ENCODE results near the gene ARMH4. TPM values are rescaled to one million over a fixed set of nuclear protein-coding genes. Genes with fewer than 3 reads are reported as not detected.

ARMH4 gene
- polyA plus RNA-seq, 1 donor (not counting 4 experiments of a cell fraction or from before 2014, with no cell fraction given) = 0.56 TPM

GRCh38 chr14:58150243-58150805 is 1.7 kb downstream of the ARMH4 start:
- DNase-seq (ENCODE audit: low read depth, low spot score) (no peak), FAIRE-seq (no peak)
- H3K27me3 ChIP-seq (ENCODE audit: control insufficient read depth, extremely low read depth, insufficient read depth, low read length) = peaks cover 23% of the 10 kb centered on the region
- H3K4me1 ChIP-seq (ENCODE audit: control insufficient read depth, extremely low read depth, insufficient read depth, low read length) = peaks cover 7% of the 10 kb centered on the region
- no peak overlapping the region for H3K4me3 ChIP-seq (ENCODE audit: control insufficient read depth in 2 of 3, extremely low read depth in 1 of 3, insufficient read depth in 2 of 3, low read depth in 1 of 3, low read length in 3 of 3)
- H4K20me1 ChIP-seq (ENCODE audit: control insufficient read depth, extremely low read depth, insufficient read depth, low read length) = no peaks in the 10 kb centered on the region
- peak; percentile 25 for TF ChIP-seq EZH2 (IDR thresholded peaks at IDR 0.05; ENCODE audit: low read length)
- no peak for TF ChIP-seq CTCF (optimal IDR thresholded peaks at IDR 0.05 in 1 of 3, IDR thresholded peaks at IDR 0.05 in 1 of 3, conservative IDR thresholded peaks at IDR 0.05 in 1 of 3; ENCODE audit: extremely low read depth in 1 of 3, insufficient read depth in 2 of 3, low read length in 3 of 3)
- H3K4me2 ChIP-seq (ENCODE audit: control insufficient read depth, extremely low read depth, insufficient read depth, low read depth, low read length) = no peak overlapping the region
- H3K79me2 ChIP-seq (ENCODE audit: control insufficient read depth, insufficient read depth, low read length) = no peaks in the 10 kb centered on the region
- H3K9me3 ChIP-seq (ENCODE audit: control insufficient read depth, low read depth, low read length) = no peaks in the 10 kb centered on the region
- no peaks in the 10 kb centered on the region for H3K9me1 ChIP-seq (ENCODE audit: control insufficient read depth, extremely low read depth, insufficient read depth, low read length)
- no peak overlapping the region for H3K27ac ChIP-seq (ENCODE audit: control insufficient read depth, insufficient read depth, low read length)
- H2AFZ ChIP-seq (ENCODE audit: control insufficient read depth, low read length) = no peak overlapping the region
- dilution Hi-C loops (cut with MboI; ENCODE audit: extremely low pct_ligation_motif_present, low sequenced_read_pairs) = no loop called here
- H3K36me3 ChIP-seq (ENCODE audit: control insufficient read depth in 2 of 2, extremely low read depth in 1 of 2, insufficient read depth in 2 of 2, low read length in 2 of 2) = no peaks in the 10 kb centered on the region
- H3K9ac ChIP-seq (ENCODE audit: control insufficient read depth, extremely low read depth, insufficient read depth, low read length) = no peak overlapping the region

GRCh38 chr14:58149196-58149595 is 2.8 kb downstream of the ARMH4 start:
- no peaks in the 10 kb centered on the region for H4K20me1 ChIP-seq (ENCODE audit: control insufficient read depth, extremely low read depth, insufficient read depth, low read length)
- no peak overlapping the region for H3K9ac ChIP-seq (ENCODE audit: control insufficient read depth, extremely low read depth, insufficient read depth, low read length)
- FAIRE-seq = no peak
- no peak overlapping the region for H3K4me3 ChIP-seq (ENCODE audit: control insufficient read depth in 2 of 3, extremely low read depth in 1 of 3, insufficient read depth in 2 of 3, low read depth in 1 of 3, low read length in 3 of 3)
- no peak overlapping the region for H3K27ac ChIP-seq (ENCODE audit: control insufficient read depth, insufficient read depth, low read length)
- H3K9me3 ChIP-seq (ENCODE audit: control insufficient read depth, low read depth, low read length) = no peaks in the 10 kb centered on the region
- H3K27me3 ChIP-seq (ENCODE audit: control insufficient read depth, extremely low read depth, insufficient read depth, low read length) = peaks cover 23% of the 10 kb centered on the region
- H3K36me3 ChIP-seq (ENCODE audit: control insufficient read depth in 2 of 2, extremely low read depth in 1 of 2, insufficient read depth in 2 of 2, low read length in 2 of 2) = no peaks in the 10 kb centered on the region
- no peaks in the 10 kb centered on the region for H3K79me2 ChIP-seq (ENCODE audit: control insufficient read depth, insufficient read depth, low read length)
- H2AFZ ChIP-seq (ENCODE audit: control insufficient read depth, low read length) = no peak overlapping the region
- H3K9me1 ChIP-seq (ENCODE audit: control insufficient read depth, extremely low read depth, insufficient read depth, low read length) = no peaks in the 10 kb centered on the region
- H3K4me1 ChIP-seq (ENCODE audit: control insufficient read depth, extremely low read depth, insufficient read depth, low read length) = peaks cover 7% of the 10 kb centered on the region
- DNase-seq (ENCODE audit: low read depth, low spot score) = no peak
- no peak overlapping the region for H3K4me2 ChIP-seq (ENCODE audit: control insufficient read depth, extremely low read depth, insufficient read depth, low read depth, low read length)
- no peak for TF ChIP-seq CTCF (optimal IDR thresholded peaks at IDR 0.05 in 1 of 3, IDR thresholded peaks at IDR 0.05 in 1 of 3, conservative IDR thresholded peaks at IDR 0.05 in 1 of 3; ENCODE audit: extremely low read depth in 1 of 3, insufficient read depth in 2 of 3, low read length in 3 of 3)
- no peak for TF ChIP-seq EZH2 (IDR thresholded peaks at IDR 0.05; ENCODE audit: low read length)
- dilution Hi-C loops (cut with MboI; ENCODE audit: extremely low pct_ligation_motif_present, low sequenced_read_pairs) = no loop called here

Measured in keratinocyte (primary cell).